ENCODE data around the gene ADM5. TPM values are rescaled to one million over a fixed set of nuclear protein-coding genes. Genes with fewer than 3 reads are reported as not detected.

ADM5 gene
- total RNA-seq, 1 donor from 2014 or later: 8.6 TPM

DNA sequence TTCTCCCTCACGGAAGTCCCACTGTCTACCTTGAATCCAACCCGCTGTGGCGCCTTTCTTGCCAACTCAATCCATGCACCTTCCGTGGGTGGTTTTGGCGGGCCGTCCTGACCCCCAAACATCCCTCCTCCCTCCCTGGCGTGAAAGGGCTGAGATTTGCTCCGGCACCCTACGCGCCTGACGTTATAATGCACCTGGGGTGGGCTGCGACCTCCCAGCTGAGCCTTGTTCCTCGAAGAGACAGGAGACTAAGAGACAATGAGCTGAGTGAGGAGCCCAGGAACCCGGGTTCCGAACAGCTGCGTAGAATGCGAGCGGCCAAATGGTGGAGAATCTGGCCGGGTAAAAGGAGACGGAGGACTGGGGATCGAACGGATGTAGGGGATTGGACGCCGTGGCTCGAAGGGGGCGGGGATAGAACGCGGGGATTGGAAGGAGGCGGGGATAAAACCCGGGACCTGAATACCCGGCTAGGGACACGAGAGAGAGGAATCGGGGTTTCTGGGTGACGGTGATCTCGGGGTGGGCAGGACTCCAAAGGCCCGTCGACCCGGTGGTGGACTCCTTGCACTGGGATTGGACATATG, 1.4 kb downstream of the ADM5 start, which contains the start of gene CPT1C:
CPT1C (plus strand) TSS at position 461 of the 587 bp plus-strand sequence. CDS start 1,137 bp downstream, outside the sequence.
- Mint-ChIP-seq H3K27me3 (peaks cover 13% of the 10 kb centered on the region), H3K27ac (peak within 1 kb of the TSS; percentile 63), H3K36me3 (ENCODE audit: low read depth) (peaks cover 30% of the 10 kb centered on the region), H3K4me3 (peak within 1 kb of the TSS; percentile 87), H3K9me3 (no peaks in the 10 kb centered on the region), H3K4me1 (peaks cover 19% of the 10 kb centered on the region)
- peak; percentile 88 for DNase-seq
- intact Hi-C loops (cut with micrococcal nuclease): loop anchor here (2.0 kb wide), 1 partner anchor 76 kb away; the partner anchor contains the start of gene AP2A1

DNA sequence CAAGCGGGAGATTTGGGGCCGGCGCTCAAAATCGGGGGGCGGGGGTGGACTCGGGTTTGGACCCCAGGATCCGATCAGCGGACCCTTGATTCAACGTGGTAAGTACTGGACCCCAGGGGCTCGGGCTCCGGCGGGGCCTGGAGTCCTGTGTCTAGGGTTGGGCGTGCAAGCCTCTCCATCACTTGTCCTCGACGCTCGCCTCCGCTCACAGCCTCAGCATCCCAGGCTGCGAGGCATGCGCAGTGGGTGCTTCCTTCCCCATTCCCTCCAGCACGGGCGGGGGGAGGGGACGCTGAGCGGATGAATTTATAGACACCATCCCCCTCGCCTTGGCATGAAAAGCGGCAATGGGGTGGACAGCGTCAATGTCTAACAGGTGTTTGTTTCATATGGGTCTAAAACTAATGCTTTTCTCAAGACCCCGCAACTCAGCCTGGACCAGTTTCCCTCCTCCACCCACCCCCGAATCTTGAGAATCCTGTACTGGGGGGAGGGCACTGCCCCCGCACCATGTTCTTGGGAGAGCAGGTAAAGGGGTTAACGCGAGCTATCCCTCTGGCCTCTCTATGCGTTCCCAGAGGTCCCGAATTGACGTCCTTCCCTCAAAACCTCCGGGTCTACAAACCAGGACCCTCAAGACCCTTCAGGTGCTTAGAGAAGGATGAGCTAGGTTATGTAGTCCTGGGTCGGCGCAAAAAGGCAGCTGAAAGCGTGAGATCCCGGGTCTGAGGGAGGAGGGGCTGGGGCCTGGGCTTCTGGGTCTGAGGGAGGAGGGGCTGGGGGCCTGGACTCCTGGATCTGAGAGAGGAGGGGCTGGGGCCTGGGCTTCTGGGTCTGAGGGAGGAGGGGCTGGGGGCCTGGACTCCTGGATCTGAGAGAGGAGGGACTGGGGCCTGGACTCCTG, 2.1 kb downstream of the ADM5 start:
- intact Hi-C loops (cut with micrococcal nuclease): loop anchor here (2.0 kb wide), 1 partner anchor 75 kb away; the partner anchor contains the start of gene AP2A1
- peaks cover 19% of the 10 kb centered on the region for H3K4me1 Mint-ChIP-seq
- H3K36me3 Mint-ChIP-seq (ENCODE audit: low read depth): peaks cover 26% of the 10 kb centered on the region
- peak; percentile 79 for DNase-seq
- H3K4me3 Mint-ChIP-seq: peak overlapping the region; percentile 87
- peaks cover 13% of the 10 kb centered on the region for H3K27me3 Mint-ChIP-seq
- peak overlapping the region; percentile 63 for H3K27ac Mint-ChIP-seq
- H3K9me3 Mint-ChIP-seq: no peaks in the 10 kb centered on the region

- H3K4me1 Mint-ChIP-seq: peaks cover 19% of the 10 kb centered on the region
- H3K4me3 Mint-ChIP-seq: no peak overlapping the region
- no peak overlapping the region for H3K27ac Mint-ChIP-seq
- peaks cover 22% of the 10 kb centered on the region for H3K36me3 Mint-ChIP-seq (ENCODE audit: low read depth)
- DNase-seq: no peak
- H3K27me3 Mint-ChIP-seq: peaks cover 13% of the 10 kb centered on the region
- intact Hi-C loops (cut with micrococcal nuclease): no loop called here
- no peaks in the 10 kb centered on the region for H3K9me3 Mint-ChIP-seq
These were observed 2.7 kb downstream of the ADM5 start for GRCh38 chr19:49692147-49692506.

- intact Hi-C loops (cut with micrococcal nuclease): no loop called here
- no peak for DNase-seq
These were observed 6.7 kb downstream of the ADM5 start for GRCh38 chr19:49696115-49696514.

DNA sequence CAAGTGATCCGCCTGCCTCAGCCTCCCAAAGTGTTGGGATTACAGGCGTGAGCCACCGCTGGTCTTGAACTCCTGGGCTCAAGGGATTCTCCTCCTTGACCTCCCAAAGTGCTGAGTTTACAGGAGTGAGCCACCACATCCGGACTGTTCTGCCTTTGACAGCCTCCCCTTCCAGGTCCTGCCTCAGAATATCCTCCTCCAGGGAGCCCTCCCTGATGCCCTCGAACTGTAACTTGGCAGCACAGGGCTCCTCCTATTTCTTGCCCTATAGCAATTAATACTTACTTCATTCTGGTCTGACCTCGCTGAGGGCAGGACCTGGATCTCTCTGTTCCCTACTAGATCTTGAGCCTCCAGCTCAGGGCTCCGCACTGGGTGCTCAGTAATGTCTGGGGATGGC, 7.5 kb downstream of the ADM5 start:
- intact Hi-C loops (cut with micrococcal nuclease): no loop called here
- Mint-ChIP-seq H3K9me3 (no peaks in the 10 kb centered on the region), H3K27me3 (peaks cover 5% of the 10 kb centered on the region), H3K4me3 (no peak overlapping the region), H3K27ac (no peak overlapping the region), H3K4me1 (no peaks in the 10 kb centered on the region), H3K36me3 (ENCODE audit: low read depth) (no peaks in the 10 kb centered on the region)
- no peak for DNase-seq

More at GRCh38 chr19:49696115-49696514, 6.7 kb downstream of the ADM5 start:
- no peak overlapping the region for H3K27ac Mint-ChIP-seq
- H3K4me3 Mint-ChIP-seq: no peak overlapping the region
- H3K36me3 Mint-ChIP-seq (ENCODE audit: low read depth): no peaks in the 10 kb centered on the region
- peaks cover 3% of the 10 kb centered on the region for H3K4me1 Mint-ChIP-seq
- H3K9me3 Mint-ChIP-seq: no peaks in the 10 kb centered on the region
- peaks cover 5% of the 10 kb centered on the region for H3K27me3 Mint-ChIP-seq

GRCh38 chr19:49699364-49699763, 10.0 kb downstream of the ADM5 start:
- Mint-ChIP-seq H3K36me3 (ENCODE audit: low read depth) (no peaks in the 10 kb centered on the region), H3K4me1 (no peaks in the 10 kb centered on the region), H3K4me3 (no peak overlapping the region), H3K27ac (no peak overlapping the region), H3K27me3 (no peaks in the 10 kb centered on the region), H3K9me3 (no peaks in the 10 kb centered on the region)
- no peak for DNase-seq
- intact Hi-C loops (cut with micrococcal nuclease): no loop called here

GRCh38 chr19:49700563-49700962, 11.2 kb downstream of the ADM5 start:
- no peaks in the 10 kb centered on the region for H3K27me3 Mint-ChIP-seq
- intact Hi-C loops (cut with micrococcal nuclease): loop anchor here (2.0 kb wide), 1 partner anchor 16 kb away; no protein-coding TSS in a partner anchor
- H3K9me3 Mint-ChIP-seq: no peaks in the 10 kb centered on the region

DNA sequence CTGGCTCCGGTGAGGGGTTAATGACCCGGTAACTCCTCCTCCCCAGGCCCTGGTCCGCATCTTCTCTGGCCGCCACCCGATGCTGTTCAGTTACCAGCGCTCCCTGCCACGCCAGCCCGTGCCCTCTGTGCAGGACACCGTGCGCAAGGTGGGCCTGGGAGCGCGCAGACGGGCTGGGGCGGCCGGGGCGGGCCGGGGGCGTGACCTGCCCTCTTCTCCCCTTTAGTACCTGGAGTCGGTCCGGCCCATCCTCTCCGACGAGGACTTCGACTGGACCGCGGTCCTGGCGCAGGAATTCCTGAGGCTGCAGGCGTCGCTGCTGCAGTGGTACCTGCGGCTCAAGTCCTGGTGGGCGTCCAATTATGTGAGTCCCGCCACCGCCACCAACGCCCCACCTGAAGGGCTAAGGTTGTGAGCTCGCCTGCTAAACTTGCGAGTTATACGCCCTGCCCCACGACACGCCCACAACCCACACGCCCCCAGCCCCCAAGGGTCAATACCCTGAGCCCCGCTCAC, 11.9 kb downstream of the ADM5 start:
- Mint-ChIP-seq H3K36me3 (ENCODE audit: low read depth) (no peaks in the 10 kb centered on the region), H3K4me1 (no peaks in the 10 kb centered on the region), H3K27ac (no peak overlapping the region), H3K4me3 (no peak overlapping the region), H3K9me3 (no peaks in the 10 kb centered on the region), H3K27me3 (no peaks in the 10 kb centered on the region)
- intact Hi-C loops (cut with micrococcal nuclease): loop anchor here (2.0 kb wide), 1 partner anchor 15 kb away; no protein-coding TSS in a partner anchor
- no peak for DNase-seq

More at GRCh38 chr19:49700563-49700962, 11.2 kb downstream of the ADM5 start:
- DNase-seq: peak; percentile 62
- Mint-ChIP-seq H3K36me3 (ENCODE audit: low read depth) (no peaks in the 10 kb centered on the region), H3K4me3 (no peak overlapping the region), H3K27ac (no peak overlapping the region), H3K4me1 (no peaks in the 10 kb centered on the region)

DNA sequence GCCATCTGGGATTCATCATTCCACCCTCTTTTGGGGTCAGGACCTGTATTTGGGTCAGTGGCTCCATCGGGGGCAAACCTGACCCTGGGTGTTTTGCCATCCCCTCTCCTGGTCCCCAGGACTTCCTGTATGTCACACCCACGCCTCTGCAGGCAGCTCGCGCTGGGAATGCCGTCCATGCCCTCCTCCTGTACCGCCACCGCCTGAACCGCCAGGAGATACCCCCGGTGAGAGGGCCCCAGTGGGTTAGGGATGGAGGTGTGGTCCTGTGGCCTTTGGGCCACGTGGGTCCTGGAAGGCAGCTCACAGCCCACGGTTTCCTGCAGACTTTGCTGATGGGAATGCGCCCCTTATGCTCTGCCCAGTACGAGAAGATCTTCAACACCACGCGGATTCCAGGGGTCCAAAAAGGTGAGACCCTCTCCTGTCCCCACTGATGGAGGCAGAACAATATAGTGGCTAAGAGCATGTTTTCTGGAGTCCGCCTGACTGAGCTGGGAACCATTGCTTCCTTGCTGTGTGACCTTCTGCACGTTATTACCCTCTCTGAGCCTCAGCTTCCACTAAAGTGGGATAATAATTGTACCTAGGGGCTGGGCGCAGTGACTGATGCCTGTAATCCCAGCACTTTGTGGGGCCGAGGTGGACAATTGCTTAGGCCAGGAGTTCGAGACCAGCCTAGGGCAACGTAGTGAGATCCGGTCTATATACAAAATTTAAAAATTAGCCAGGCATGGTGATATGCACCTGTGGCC, 15.7 kb downstream of the ADM5 start:
- no peaks in the 10 kb centered on the region for H3K27me3 Mint-ChIP-seq
- H3K9me3 Mint-ChIP-seq: no peaks in the 10 kb centered on the region
- H3K27ac Mint-ChIP-seq: no peak overlapping the region
- H3K4me1 Mint-ChIP-seq: no peaks in the 10 kb centered on the region
- no peak for DNase-seq
- no peaks in the 10 kb centered on the region for H3K36me3 Mint-ChIP-seq (ENCODE audit: low read depth)
- H3K4me3 Mint-ChIP-seq: no peak overlapping the region
- intact Hi-C loops (cut with micrococcal nuclease): no loop called here

DNA sequence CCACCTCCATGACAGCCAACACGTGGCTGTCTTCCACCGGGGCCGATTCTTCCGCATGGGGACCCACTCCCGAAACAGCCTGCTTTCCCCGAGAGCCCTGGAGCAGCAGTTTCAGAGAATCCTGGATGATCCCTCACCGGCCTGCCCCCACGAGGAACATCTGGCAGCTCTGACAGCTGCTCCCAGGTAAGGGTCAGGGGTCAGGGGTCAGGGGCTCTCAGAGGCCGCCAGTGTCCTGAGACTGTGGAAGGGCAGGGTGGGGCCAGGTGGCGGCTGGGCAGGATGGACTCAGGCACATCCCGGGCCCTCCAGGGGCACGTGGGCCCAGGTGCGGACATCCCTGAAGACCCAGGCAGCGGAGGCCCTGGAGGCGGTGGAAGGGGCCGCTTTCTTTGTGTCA, 16.5 kb downstream of the ADM5 start:
- Mint-ChIP-seq H3K4me1 (no peaks in the 10 kb centered on the region), H3K27me3 (no peaks in the 10 kb centered on the region), H3K27ac (no peak overlapping the region), H3K4me3 (no peak overlapping the region), H3K9me3 (no peaks in the 10 kb centered on the region), H3K36me3 (ENCODE audit: low read depth) (no peaks in the 10 kb centered on the region)
- intact Hi-C loops (cut with micrococcal nuclease): no loop called here
- DNase-seq: no peak

DNA sequence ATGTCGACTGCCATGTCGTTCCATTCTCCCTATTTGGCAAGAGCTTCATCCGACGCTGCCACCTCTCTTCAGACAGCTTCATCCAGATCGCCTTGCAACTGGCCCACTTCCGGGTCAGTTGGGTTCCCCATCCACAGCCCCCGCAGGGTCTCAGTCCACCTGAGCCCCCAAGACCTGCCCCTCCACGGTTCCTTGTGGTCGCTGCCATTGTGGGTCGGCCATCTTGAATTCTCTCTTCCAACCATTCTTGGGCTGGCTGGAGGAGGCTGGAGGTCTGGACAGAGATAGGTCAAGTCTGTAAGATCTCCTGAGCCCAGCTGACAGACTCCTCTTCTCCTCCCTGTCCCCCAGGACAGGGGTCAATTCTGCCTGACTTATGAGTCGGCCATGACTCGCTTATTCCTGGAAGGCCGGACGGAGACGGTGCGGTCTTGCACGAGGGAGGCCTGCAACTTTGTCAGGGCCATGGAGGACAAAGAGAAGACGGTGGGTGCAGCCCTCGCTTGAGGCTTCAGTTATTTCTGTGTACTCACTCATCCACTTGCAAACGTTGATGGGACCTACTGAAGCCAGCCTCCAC, 21.1 kb downstream of the ADM5 start:
- no peak for DNase-seq
- no peaks in the 10 kb centered on the region for H3K36me3 Mint-ChIP-seq (ENCODE audit: low read depth)
- no peaks in the 10 kb centered on the region for H3K27me3 Mint-ChIP-seq
- intact Hi-C loops (cut with micrococcal nuclease): no loop called here
- no peaks in the 10 kb centered on the region for H3K9me3 Mint-ChIP-seq
- no peak overlapping the region for H3K27ac Mint-ChIP-seq
- H3K4me3 Mint-ChIP-seq: no peak overlapping the region
- peaks cover 4% of the 10 kb centered on the region for H3K4me1 Mint-ChIP-seq

GRCh38 chr19:49712397-49712859, 23.0 kb downstream of the ADM5 start:
- H3K36me3 Mint-ChIP-seq (ENCODE audit: low read depth): no peaks in the 10 kb centered on the region
- H3K27me3 Mint-ChIP-seq: no peaks in the 10 kb centered on the region
- peaks cover 8% of the 10 kb centered on the region for H3K4me1 Mint-ChIP-seq
- H3K9me3 Mint-ChIP-seq: no peaks in the 10 kb centered on the region
- no peak for DNase-seq
- no peak overlapping the region for H3K4me3 Mint-ChIP-seq
- no peak overlapping the region for H3K27ac Mint-ChIP-seq
- intact Hi-C loops (cut with micrococcal nuclease): no loop called here

DNA sequence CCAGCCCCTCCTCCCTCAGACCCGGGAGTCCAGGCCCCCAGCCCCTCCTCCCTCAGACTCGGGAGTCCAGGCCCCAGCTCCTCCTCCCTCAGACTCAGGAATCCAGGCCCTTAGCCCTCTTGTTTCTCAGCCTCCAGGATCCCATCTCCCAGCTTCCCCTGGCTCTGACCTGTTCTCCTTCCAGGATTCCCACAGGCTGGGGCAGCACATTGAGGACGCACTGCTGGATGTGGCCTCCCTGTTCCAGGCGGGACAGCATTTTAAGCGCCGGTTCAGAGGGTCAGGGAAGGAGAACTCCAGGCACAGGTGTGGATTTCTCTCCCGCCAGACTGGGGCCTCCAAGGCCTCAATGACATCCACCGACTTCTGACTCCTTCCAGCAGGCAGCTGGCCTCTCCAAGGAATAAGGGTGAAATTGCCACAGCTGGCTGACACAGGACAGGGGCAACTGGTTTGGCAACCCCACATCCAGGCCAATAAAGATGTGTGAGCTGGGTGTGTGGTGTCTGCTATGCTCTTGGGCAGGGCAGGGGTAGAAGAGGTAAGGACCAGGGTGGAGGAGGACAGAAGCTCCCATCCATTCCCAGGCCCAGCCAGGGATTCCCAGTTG, 23.9 kb downstream of the ADM5 start:
- peaks cover 12% of the 10 kb centered on the region for H3K4me1 Mint-ChIP-seq
- H3K27me3 Mint-ChIP-seq: no peaks in the 10 kb centered on the region
- H3K27ac Mint-ChIP-seq: no peak overlapping the region
- no peaks in the 10 kb centered on the region for H3K36me3 Mint-ChIP-seq (ENCODE audit: low read depth)
- intact Hi-C loops (cut with micrococcal nuclease): no loop called here
- no peaks in the 10 kb centered on the region for H3K9me3 Mint-ChIP-seq
- H3K4me3 Mint-ChIP-seq: no peak overlapping the region
- no peak for DNase-seq

All from activated CD4-positive, alpha-beta T cell treated with anti-CD3 and anti-CD28 coated beads, Interleukin-2, amount 10 ng/mL, durations not matched to agents 24 days and 14 days (primary cell).